MM.1S (cell line): Measurements from ENCODE around the gene MROH2A.

Experiments used
- EZH2phosphoT487 ChIP-seq: fragments of 300-600 bp; sonication (generic); IDR thresholded peaks from 2 replicates; pipeline ENCODE4 v1.6.1; 2018; ENCODE audit warnings: antibody characterized with exemption, low read length
- TF ChIP-seq, protein P1 (sequence below): fragments of 300-600 bp; sonication (generic); IDR thresholded peaks from 2 replicates; pipeline ENCODE4 v1.5.1; 2016; ENCODE audit warnings: antibody characterized with exemption, low read length, mixed read lengths

DNA sequence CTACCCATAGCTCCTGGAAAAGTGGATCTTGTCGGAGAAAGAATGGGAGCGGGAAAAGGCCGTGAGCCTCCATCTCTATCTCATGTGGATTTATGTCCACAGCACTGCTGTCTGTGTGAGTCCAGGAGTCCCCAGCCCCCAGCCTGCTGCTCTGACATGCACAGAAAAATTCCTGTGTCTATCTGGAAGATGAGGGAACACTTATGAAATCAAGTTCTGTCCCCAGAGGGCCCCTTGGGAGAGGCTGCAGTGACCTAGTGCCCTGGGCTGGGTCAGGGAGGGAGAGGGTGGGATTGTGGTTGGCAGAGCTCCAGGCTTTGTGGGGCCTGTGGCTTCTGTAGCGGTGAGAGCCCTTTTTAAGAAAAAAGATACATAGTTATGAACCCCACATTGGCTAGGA is 38.6 kb downstream of the MROH2A start:
- TF ChIP-seq, protein P1, sequence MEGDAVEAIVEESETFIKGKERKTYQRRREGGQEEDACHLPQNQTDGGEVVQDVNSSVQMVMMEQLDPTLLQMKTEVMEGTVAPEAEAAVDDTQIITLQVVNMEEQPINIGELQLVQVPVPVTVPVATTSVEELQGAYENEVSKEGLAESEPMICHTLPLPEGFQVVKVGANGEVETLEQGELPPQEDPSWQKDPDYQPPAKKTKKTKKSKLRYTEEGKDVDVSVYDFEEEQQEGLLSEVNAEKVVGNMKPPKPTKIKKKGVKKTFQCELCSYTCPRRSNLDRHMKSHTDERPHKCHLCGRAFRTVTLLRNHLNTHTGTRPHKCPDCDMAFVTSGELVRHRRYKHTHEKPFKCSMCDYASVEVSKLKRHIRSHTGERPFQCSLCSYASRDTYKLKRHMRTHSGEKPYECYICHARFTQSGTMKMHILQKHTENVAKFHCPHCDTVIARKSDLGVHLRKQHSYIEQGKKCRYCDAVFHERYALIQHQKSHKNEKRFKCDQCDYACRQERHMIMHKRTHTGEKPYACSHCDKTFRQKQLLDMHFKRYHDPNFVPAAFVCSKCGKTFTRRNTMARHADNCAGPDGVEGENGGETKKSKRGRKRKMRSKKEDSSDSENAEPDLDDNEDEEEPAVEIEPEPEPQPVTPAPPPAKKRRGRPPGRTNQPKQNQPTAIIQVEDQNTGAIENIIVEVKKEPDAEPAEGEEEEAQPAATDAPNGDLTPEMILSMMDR: no peak
- TF ChIP-seq EZH2phosphoT487: no peak
